Measurements from ENCODE around the gene LRP1B. TPM values are rescaled to one million over a fixed set of nuclear protein-coding genes. Genes with fewer than 3 reads are reported as not detected.
A peak's percentile ranks its signal among the peaks of the same experiment; 100 is the strongest.
"Not testable (repeated sequence)": the region's sequence is repeated elsewhere in the genome, so short reads cannot be mapped to it uniquely, and the experiment has no call there.

The LRP1B gene
- total RNA-seq, 1 experiment from 2014 or later: not detected

GRCh38 chr2:140288213-140288612 lies 1842.6 kb downstream of the LRP1B start:
- in situ Hi-C loops (cut with HindIII; ENCODE audit: low sequenced_read_pairs): no loop called here

DNA sequence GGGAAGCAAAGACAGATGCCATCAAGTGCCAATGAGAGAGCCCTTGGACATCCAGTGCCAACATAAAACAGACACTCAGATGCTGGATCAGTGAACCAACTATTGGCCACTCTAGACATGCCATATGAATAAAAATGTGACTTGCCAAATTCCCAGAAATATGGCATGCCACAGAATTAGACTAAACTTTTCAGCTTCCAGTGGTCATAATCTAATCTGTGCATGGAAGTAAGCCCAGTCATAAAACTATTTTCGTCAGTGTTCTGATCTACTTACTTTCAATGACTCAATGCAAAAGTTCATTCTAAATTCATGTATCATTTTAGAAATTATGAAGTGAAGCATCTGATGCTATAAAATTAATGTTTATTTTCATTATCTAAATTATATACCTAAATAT lies 1844.4 kb downstream of the LRP1B start:
- in situ Hi-C loops (cut with HindIII; ENCODE audit: low sequenced_read_pairs): no loop called here
- no peak for DNase-seq (ENCODE audit: low spot score)

More at GRCh38 chr2:140288213-140288612, 1842.6 kb downstream of the LRP1B start:
- no peak for DNase-seq (ENCODE audit: low spot score)

- not testable (repeated sequence) for DNase-seq (ENCODE audit: low spot score)
These were observed 1853.5 kb downstream of the LRP1B start for GRCh38 chr2:140277344-140277743.

DNA sequence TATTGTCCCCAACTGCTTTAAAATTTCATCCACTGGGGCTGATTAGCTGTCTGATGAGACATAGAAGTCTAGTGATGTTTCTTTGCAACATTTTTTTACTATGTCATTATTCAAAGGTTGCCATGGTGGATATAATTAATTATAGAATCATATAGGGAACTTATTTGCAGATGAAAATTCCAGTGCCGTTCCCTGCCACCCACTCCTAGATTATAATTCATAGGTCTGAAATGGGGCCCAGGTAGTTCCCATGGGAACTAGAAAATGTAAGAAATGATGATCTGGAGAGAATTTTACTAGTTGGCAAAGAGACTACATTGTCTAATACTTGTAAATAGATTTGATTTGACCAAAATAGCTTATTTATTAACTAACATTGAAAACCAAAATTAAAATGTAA lies 1854.2 kb downstream of the LRP1B start:
- in situ Hi-C loops (cut with HindIII; ENCODE audit: low sequenced_read_pairs): no loop called here
- DNase-seq (ENCODE audit: low spot score): no peak

More at GRCh38 chr2:140277344-140277743, 1853.5 kb downstream of the LRP1B start:
- in situ Hi-C loops (cut with HindIII; ENCODE audit: low sequenced_read_pairs): not testable (repeated sequence)

- in situ Hi-C loops (cut with HindIII; ENCODE audit: low sequenced_read_pairs): no loop called here
- no peak for DNase-seq (ENCODE audit: low spot score)
These were observed 1855.4 kb downstream of the LRP1B start for GRCh38 chr2:140275427-140275826.

GRCh38 chr2:140274891-140275290 lies 1855.9 kb downstream of the LRP1B start:
- in situ Hi-C loops (cut with HindIII; ENCODE audit: low sequenced_read_pairs): no loop called here
- DNase-seq (ENCODE audit: low spot score): no peak

DNA sequence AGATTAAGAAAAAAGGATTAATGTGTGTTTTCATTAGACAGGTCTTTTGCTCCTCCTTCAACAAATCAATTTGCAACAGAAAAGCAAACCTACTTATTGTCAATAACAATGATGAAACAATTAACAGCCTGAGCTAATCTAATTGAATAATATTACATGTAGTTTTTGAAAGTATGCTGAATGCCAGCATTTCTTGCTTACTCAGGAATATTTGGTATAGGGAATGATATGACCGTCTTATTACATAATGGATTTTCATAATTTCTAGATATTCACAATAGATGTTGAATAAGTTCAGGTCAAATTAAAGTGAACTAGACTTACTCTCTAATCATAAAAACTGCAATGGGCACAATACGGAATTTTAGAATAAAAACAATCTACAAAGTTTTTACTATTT lies 1856.9 kb downstream of the LRP1B start:
- in situ Hi-C loops (cut with HindIII; ENCODE audit: low sequenced_read_pairs): no loop called here
- no peak for DNase-seq (ENCODE audit: low spot score)

GRCh38 chr2:140273408-140273807 lies 1857.4 kb downstream of the LRP1B start:
- DNase-seq (ENCODE audit: low spot score): no peak
- in situ Hi-C loops (cut with HindIII; ENCODE audit: low sequenced_read_pairs): no loop called here

GRCh38 chr2:140270224-140270623 lies 1860.6 kb downstream of the LRP1B start:
- in situ Hi-C loops (cut with HindIII; ENCODE audit: low sequenced_read_pairs): no loop called here

GRCh38 chr2:140269000-140269399 lies 1861.8 kb downstream of the LRP1B start:
- in situ Hi-C loops (cut with HindIII; ENCODE audit: low sequenced_read_pairs): no loop called here
- no peak for DNase-seq (ENCODE audit: low spot score)

More at GRCh38 chr2:140270224-140270623, 1860.6 kb downstream of the LRP1B start:
- DNase-seq (ENCODE audit: low spot score): no peak

- in situ Hi-C loops (cut with HindIII; ENCODE audit: low sequenced_read_pairs): no loop called here
- no peak for DNase-seq (ENCODE audit: low spot score)
These were observed 1867.9 kb downstream of the LRP1B start for GRCh38 chr2:140262908-140263307.

DNA sequence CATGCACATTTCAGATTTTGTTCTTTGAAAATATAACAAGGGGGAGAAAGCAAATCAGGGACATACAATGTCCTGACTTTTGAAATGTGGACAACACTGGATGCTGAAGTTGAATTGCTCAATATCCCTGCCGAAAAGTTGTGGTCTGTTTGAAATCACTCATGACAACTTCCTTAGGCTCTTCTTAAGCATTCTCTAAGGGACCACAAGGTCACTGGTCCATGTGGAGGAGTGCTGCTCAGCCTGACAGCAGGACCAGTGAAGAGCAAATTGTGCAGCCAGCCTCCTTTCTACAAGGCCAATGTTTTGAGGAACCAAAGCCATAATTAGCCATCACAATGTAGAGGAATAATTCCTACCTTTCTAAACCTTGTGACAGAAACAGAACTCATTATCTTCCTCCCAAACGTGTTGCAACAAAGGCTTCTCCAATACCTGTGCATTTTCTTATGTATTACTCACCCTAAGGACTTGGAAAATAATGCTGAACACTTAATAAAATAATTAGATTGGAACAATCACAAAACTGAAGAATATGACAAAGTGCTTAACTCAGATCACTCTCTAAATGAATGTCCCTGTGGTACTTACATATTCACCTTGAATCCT lies 1873.0 kb downstream of the LRP1B start:
- in situ Hi-C loops (cut with HindIII; ENCODE audit: low sequenced_read_pairs): no loop called here
- DNase-seq (ENCODE audit: low spot score): no peak

DNA sequence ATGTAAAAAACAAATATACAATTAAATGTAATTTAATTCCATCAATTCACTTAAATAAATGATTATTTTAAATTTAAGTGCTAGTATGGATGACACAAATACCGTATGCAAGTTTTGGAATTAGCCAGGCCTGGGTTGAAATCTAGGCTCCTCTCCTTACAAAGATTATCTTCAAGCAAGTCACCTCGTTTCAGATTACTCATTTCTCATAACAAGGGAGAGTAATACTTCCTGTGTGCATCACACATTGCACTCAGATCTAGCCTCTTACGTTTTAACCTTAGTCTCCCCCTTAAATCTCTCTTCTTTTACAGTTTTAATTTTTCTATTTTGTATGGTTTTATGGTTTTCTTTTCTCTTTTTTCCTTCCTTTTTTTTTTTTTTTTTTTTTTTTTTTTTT lies 1874.7 kb downstream of the LRP1B start:
- in situ Hi-C loops (cut with HindIII; ENCODE audit: low sequenced_read_pairs): no loop called here
- DNase-seq (ENCODE audit: low spot score): no peak

GRCh38 chr2:140249821-140250220 lies 1881.0 kb downstream of the LRP1B start:
- no peak for DNase-seq (ENCODE audit: low spot score)
- in situ Hi-C loops (cut with HindIII; ENCODE audit: low sequenced_read_pairs): no loop called here

DNA sequence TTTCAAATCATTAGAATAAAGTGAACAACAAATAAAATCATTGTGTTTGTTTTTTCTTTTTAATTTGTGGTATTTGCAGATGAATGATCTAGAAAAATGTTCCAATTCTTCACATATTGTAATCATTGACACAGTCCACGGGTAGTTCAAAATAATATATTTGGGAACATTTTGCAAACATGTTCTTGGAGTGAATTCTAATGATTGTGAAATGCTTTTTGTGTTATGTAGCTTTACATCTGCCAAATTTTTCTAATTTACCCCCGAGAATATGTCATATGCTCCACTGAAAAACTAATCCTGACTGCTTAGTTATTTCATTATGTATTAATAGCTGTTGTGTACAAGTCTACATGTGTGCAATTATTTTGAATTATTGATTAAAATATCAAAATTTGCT lies 1882.2 kb downstream of the LRP1B start:
- in situ Hi-C loops (cut with HindIII; ENCODE audit: low sequenced_read_pairs): no loop called here
- no peak for DNase-seq (ENCODE audit: low spot score)

- DNase-seq (ENCODE audit: low spot score): peak; percentile 13
- in situ Hi-C loops (cut with HindIII; ENCODE audit: low sequenced_read_pairs): no loop called here
These were observed 1883.2 kb downstream of the LRP1B start for GRCh38 chr2:140247451-140248195.

DNA sequence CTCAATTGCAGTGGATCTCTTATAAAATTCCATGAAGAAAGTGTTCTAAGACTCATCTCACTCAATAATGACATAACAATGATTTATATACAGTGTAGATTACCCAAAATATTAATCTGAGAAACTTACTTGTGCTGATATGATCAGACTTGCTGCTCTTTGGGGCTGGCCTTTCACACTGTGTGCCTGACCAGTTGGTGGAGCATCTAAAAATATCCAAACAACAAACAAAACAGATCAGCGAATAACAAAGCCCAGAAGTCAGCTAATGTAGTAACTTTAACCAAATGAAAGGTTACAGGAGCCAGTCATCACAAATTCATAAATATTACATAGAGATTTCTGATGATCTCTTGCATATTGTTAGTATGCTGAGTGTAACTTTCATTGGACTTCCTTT lies 1883.9 kb downstream of the LRP1B start:
- DNase-seq (ENCODE audit: low spot score): peak; percentile 12
- in situ Hi-C loops (cut with HindIII; ENCODE audit: low sequenced_read_pairs): no loop called here

- in situ Hi-C loops (cut with HindIII; ENCODE audit: low sequenced_read_pairs): no loop called here
- DNase-seq (ENCODE audit: low spot score): no peak
These were observed 1884.8 kb downstream of the LRP1B start for GRCh38 chr2:140246058-140246457.

- in situ Hi-C loops (cut with HindIII; ENCODE audit: low sequenced_read_pairs): no loop called here
- DNase-seq (ENCODE audit: low spot score): no peak
These were observed 1887.9 kb downstream of the LRP1B start for GRCh38 chr2:140242889-140243288.

- no peak for DNase-seq (ENCODE audit: low spot score)
- in situ Hi-C loops (cut with HindIII; ENCODE audit: low sequenced_read_pairs): no loop called here
These were observed 1896.7 kb downstream of the LRP1B start for GRCh38 chr2:140234116-140234515.

DNA sequence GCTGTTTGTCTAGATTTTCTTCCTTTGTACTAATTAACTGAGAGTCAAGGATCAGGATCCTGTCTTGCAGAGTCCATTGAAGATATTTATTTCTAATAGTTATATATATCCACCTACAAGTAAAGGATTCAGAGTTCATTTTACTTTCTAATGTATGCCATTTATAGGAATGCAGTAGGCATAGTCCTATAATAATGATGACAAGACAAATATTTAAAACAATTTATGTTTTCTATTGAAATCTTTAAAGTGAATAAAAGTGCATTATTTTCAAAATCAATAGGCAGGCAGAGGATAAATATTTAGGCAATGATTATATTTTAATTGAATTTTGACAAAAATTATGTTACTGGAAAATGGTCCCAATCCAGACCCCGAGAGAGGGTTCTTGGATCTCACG lies 1919.9 kb downstream of the LRP1B start:
- in situ Hi-C loops (cut with HindIII; ENCODE audit: low sequenced_read_pairs): no loop called here
- no peak for DNase-seq (ENCODE audit: low spot score)

All from G401 (cell line).